H1 (cell line): Measurements from ENCODE around the gene CYP27B1. TPM values are rescaled to one million over a fixed set of nuclear protein-coding genes. Genes with fewer than 3 reads are reported as not detected.

Experiments
- CTCF ChIA-PET: fragments of 300-600 bp; sonication (Branson Sonifier 250); formaldehyde crosslinking; loops from one replicate; lab custom pipeline; 2021; ENCODE audit not compliant: partially characterized antibody; lab: Charles Lee
- POLR2A ChIA-PET: fragments of 300-600 bp; sonication (Branson Sonifier 250); formaldehyde crosslinking; loops from one replicate; lab custom pipeline; 2021; ENCODE audit warnings: inconsistent platforms; ENCODE audit not compliant: partially characterized antibody; lab: Charles Lee
- DNase-seq, 2 experiments: peaks; one replicate each; pipeline versions ENCODE4 v3.0.0 to v3.0.0-alpha.2; 2010 to 2022; ENCODE audit warnings: low spot score in 2 of 2, low read depth in 1 of 2, mixed read lengths in 1 of 2
- FAIRE-seq: peaks from 2 replicates; lab custom pipeline; 2011; peaks lifted over from hg19 to GRCh38; lab: Jason Lieb, UNC
- H2AFZ ChIP-seq: 2 replicates; pipeline ENCODE4 v1.8.1; 2012; ENCODE audit warnings: low read length, inconsistent platforms
- H2AK5ac ChIP-seq: 2 replicates; pipeline ENCODE4 v1.6.1; 2013; ENCODE audit warnings: low read depth, low read length
- H2BK120ac ChIP-seq: replicated peaks from 2 replicates; pipeline ENCODE3; 2013; ENCODE audit warnings: low read depth, low read length, inconsistent platforms
- H2BK12ac ChIP-seq: 2 replicates; pipeline ENCODE4 v1.6.1; 2013; ENCODE audit warnings: low read depth, low read length
- H2BK15ac ChIP-seq: 2 replicates; pipeline ENCODE4 v1.6.1; 2013; ENCODE audit warnings: low read length
- H2BK20ac ChIP-seq: 2 replicates; pipeline ENCODE4 v1.6.1; 2013; ENCODE audit warnings: low read length
- H2BK5ac ChIP-seq: 2 replicates; pipeline ENCODE4 v1.6.1; 2013; ENCODE audit warnings: low read depth, low read length
- H3K14ac ChIP-seq: 2 replicates; pipeline ENCODE4 v1.6.1; 2013; ENCODE audit warnings: inconsistent platforms; ENCODE audit not compliant: insufficient read length
- H3K18ac ChIP-seq: 2 replicates; pipeline ENCODE4 v1.6.1; 2013; ENCODE audit warnings: low read length; ENCODE audit errors: extremely low read depth
- H3K23ac ChIP-seq: 2 replicates; pipeline ENCODE4 v1.6.1; 2013; ENCODE audit warnings: inconsistent platforms; ENCODE audit not compliant: insufficient read length
- H3K23me2 ChIP-seq: 2 replicates; pipeline ENCODE4 v1.6.1; 2013; ENCODE audit warnings: low read depth, low read length
- H3K27ac ChIP-seq: 2 replicates; pipeline ENCODE4 v1.6.1; 2011; ENCODE audit warnings: low read depth, low read length, inconsistent platforms
- H3K27me3 ChIP-seq, 4 experiments: replicated peaks in 1 of 4; 1 replicate in 1 of 4; 2 replicates in 3 of 4; pipeline versions ENCODE4 v1.6.1 to v1.8.1; 2011 to 2013; ENCODE audit warnings: low read length in 3 of 4, mild to moderate bottlenecking in 3 of 4, inconsistent platforms in 2 of 4, mixed read lengths in 2 of 4, moderate library complexity in 1 of 4; ENCODE audit not compliant: control insufficient read depth in 3 of 4, insufficient read depth in 3 of 4; ENCODE audit errors: extremely low read depth in 1 of 4
- H3K36me3 ChIP-seq, 4 experiments: 2 replicates each; pipeline versions ENCODE4 v1.6.1 to v1.8.1; 2011 to 2013; ENCODE audit warnings: mild to moderate bottlenecking in 4 of 4, low read length in 3 of 4, moderate library complexity in 2 of 4, control low read depth in 1 of 4, inconsistent platforms in 1 of 4; ENCODE audit not compliant: insufficient read depth in 4 of 4, control insufficient read depth in 2 of 4
- H3K4ac ChIP-seq: replicated peaks from 2 replicates; pipeline ENCODE3; 2013; ENCODE audit warnings: low read length, low read depth, mixed read lengths, inconsistent platforms; ENCODE audit not compliant: insufficient read length
- H3K4me1 ChIP-seq, 4 experiments: replicated peaks in 1 of 4; 1 replicate in 1 of 4; 2 replicates in 3 of 4; pipeline versions ENCODE4 v1.6.1 to v1.8.1; 2011 to 2013; ENCODE audit warnings: low read length in 3 of 4, inconsistent platforms in 2 of 4, mixed read lengths in 1 of 4; ENCODE audit not compliant: insufficient read depth in 4 of 4, control insufficient read depth in 3 of 4
- H3K4me2 ChIP-seq, 2 experiments: 2 replicates each; pipeline versions ENCODE4 v1.6.1 to v1.8.1; 2011 to 2013; ENCODE audit warnings: low read depth in 2 of 2, low read length in 2 of 2, control low read depth in 1 of 2, inconsistent platforms in 1 of 2, mild to moderate bottlenecking in 1 of 2; ENCODE audit not compliant: insufficient read depth in 1 of 2
- H3K4me3 ChIP-seq, 4 experiments: fragments of 200-600, 300-600 bp in 1 of 4; sonication (generic), shearing (Covaris generic), sonication (Bioruptor Twin) in 1 of 4; 2 replicates each; pipeline versions ENCODE4 v1.5.1 to v1.8.1; 2011 to 2016; ENCODE audit warnings: low read length in 4 of 4, low read depth in 3 of 4, control low read depth in 2 of 4, inconsistent platforms in 2 of 4, mild to moderate bottlenecking in 2 of 4, mixed read lengths in 1 of 4, moderate library complexity in 1 of 4; ENCODE audit not compliant: insufficient read depth in 2 of 4; ENCODE audit errors: extremely low read depth in 1 of 4
- H3K56ac ChIP-seq: replicated peaks from 2 replicates; pipeline ENCODE3; 2013; ENCODE audit warnings: low read depth, mild to moderate bottlenecking, mixed read lengths, low read length, inconsistent platforms; ENCODE audit not compliant: insufficient read length
- H3K79me1 ChIP-seq: 2 replicates; pipeline ENCODE4 v1.6.1; 2013; ENCODE audit warnings: low read depth, low read length, control low read depth
- H3K79me2 ChIP-seq, 2 experiments: 2 replicates each; pipeline versions ENCODE4 v1.6.1 to v1.8.1; 2012 to 2013; ENCODE audit warnings: low read length in 2 of 2, mild to moderate bottlenecking in 2 of 2, inconsistent platforms in 1 of 2; ENCODE audit not compliant: insufficient read depth in 2 of 2, control insufficient read depth in 1 of 2
- H3K9ac ChIP-seq, 4 experiments: replicated peaks in 1 of 4; 1 replicate in 1 of 4; 2 replicates in 3 of 4; pipeline versions ENCODE4 v1.6.1 to v1.8.1; 2011 to 2013; ENCODE audit warnings: low read depth in 3 of 4, low read length in 3 of 4, control low read depth in 2 of 4, mild to moderate bottlenecking in 2 of 4, moderate library complexity in 2 of 4, inconsistent platforms in 1 of 4; ENCODE audit errors: extremely low read depth in 1 of 4
- H3K9me3 ChIP-seq, 2 experiments: 2 replicates each; pipeline versions ENCODE4 v1.6.1 to v1.8.1; 2012 to 2013; ENCODE audit warnings: mild to moderate bottlenecking in 2 of 2, moderate library complexity in 2 of 2, control low read depth in 1 of 2, inconsistent platforms in 1 of 2, low read depth in 1 of 2, low read length in 1 of 2, mixed read lengths in 1 of 2; ENCODE audit not compliant: insufficient read depth in 2 of 2
- H4K20me1 ChIP-seq, 2 experiments: replicated peaks in 1 of 2; 2 replicates each; pipeline versions ENCODE3 to v1.8.1; 2011 to 2013; ENCODE audit warnings: inconsistent platforms in 2 of 2, low read length in 2 of 2, mild to moderate bottlenecking in 1 of 2; ENCODE audit not compliant: insufficient read depth in 2 of 2, control insufficient read depth in 1 of 2
- H4K5ac ChIP-seq: 2 replicates; pipeline ENCODE4 v1.6.1; 2013; ENCODE audit warnings: low read length, low read depth, mixed read lengths, inconsistent platforms; ENCODE audit not compliant: insufficient read length
- H4K8ac ChIP-seq: 2 replicates; pipeline ENCODE4 v1.8.0; 2013; ENCODE audit warnings: mild to moderate bottlenecking, moderate library complexity, low read length, inconsistent platforms; ENCODE audit not compliant: insufficient read depth; ENCODE audit errors: extremely low read depth
- H4K91ac ChIP-seq: replicated peaks from 2 replicates; pipeline ENCODE3; 2013; ENCODE audit warnings: low read length, mixed read lengths, inconsistent platforms; ENCODE audit not compliant: insufficient read length
- BRCA1 ChIP-seq: IDR thresholded peaks from 2 replicates; pipeline ENCODE4 v1.6.1; 2012; ENCODE audit warnings: low read depth, low read length, improper control_type of control experiment
- RXRA ChIP-seq: IDR thresholded peaks from 2 replicates; pipeline ENCODE4 v1.6.1; 2011; ENCODE audit warnings: low read depth, mild to moderate bottlenecking, low read length, moderate library complexity; ENCODE audit not compliant: insufficient read depth
- YY1 ChIP-seq: IDR thresholded peaks from 2 replicates; pipeline ENCODE4 v1.6.1; 2011; ENCODE audit warnings: low read depth, mild to moderate bottlenecking, low read length
- WGBS, 2 experiments: shearing (Covaris generic) in 1 of 2; methylation state at CpG; one replicate each; pipeline versions ENCODE4 v1.1.6 to v1.1.7; 2013 to 2015; ENCODE audit warnings: low lambda C conversion rate in 2 of 2, mixed read lengths in 2 of 2, inconsistent platforms in 1 of 2, low coverage in 1 of 2, missing lambda C conversion rate in 1 of 2; ENCODE audit not compliant: insufficient replicate concordance in 2 of 2, insufficient coverage in 1 of 2, insufficient read length in 1 of 2; ENCODE audit errors: extremely low coverage in 1 of 2, missing lambda C conversion rate in 1 of 2; 5-methylcytosine and 5-hydroxymethylcytosine counted together
- polyA plus RNA-seq, 7 experiments: library from polyadenylated mRNA; depleted of rRNA in 3 of 7; stranded (reverse) in 5 of 7; unstranded in 2 of 7; fragments of >200 nt in 5 of 7; fragments of 200-250 nt in 2 of 7; gene quantifications; 1 replicate in 5 of 7; 2 replicates in 1 of 7; 4 replicates in 1 of 7; pipeline versions ENCODE4 v1.2.1 to v1.2.3, GENCODE V29; 2011 to 2013; ENCODE audit warnings: missing spikeins in 2 of 7, mixed read lengths in 2 of 7
- total RNA-seq: library from RNA; stranded (reverse); fragmentation: NEBNext Ultra II Directional; extraction: Animal tissue kit (Norgen Biotek cat#: 25700); gene quantifications from 2 replicates; pipeline ENCODE4 v1.2.1, GENCODE V29; 2021

Gene CYP27B1
- total and polyA plus RNA-seq, 2 of the 8 experiments (the other 6 are each of a cell fraction or from before 2014, with no cell fraction given), result 2.9 to 3.3 TPM

DNA sequence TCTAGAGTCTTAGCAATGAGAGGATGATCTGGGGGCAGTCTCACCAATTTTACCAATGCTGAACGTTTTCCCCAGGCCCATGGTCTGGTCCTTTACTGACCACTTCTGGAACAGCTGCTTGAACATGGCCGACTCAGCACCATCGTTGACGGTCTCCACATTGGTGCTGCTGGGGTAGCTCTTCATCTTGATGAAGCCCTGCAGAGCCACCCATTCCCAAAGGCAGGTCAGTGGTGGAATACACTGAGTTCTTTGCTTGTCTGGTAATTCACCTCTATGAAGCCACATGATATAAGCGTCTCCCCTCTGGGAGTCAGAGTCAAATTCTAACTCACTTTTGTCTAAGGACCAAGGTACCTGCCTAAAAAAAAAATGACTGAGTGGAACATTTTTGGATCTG is 41.5 kb upstream of the CYP27B1 start:
- H3K4me2 ChIP-seq, result no peak overlapping the region
- H2BK120ac ChIP-seq, result no peak overlapping the region
- no peak overlapping the region for H3K56ac ChIP-seq
- no peak overlapping the region for H3K9ac ChIP-seq
- H3K4me3 ChIP-seq, result no peak overlapping the region
- H3K4ac ChIP-seq, result no peak overlapping the region
- H3K23ac ChIP-seq, result no peak overlapping the region
- H3K23me2 ChIP-seq, result no peaks in the 10 kb centered on the region
- no peak overlapping the region for H4K91ac ChIP-seq
- H3K79me2 ChIP-seq, result no peaks in the 10 kb centered on the region
- no peak overlapping the region for H3K27ac ChIP-seq
- H3K18ac ChIP-seq, result no peak overlapping the region
- H3K14ac ChIP-seq, result no peak overlapping the region
- ChIA-PET CTCF (interaction anchor here (0.7 to 1.6 kb wide), 2 partner anchors 21 to 45 kb away, joined by 4 read pairs; no protein-coding TSS in a partner anchor), POLR2A (interaction anchor here (0.9 to 2.8 kb wide), 7 partner anchors 9 to 95 kb away, joined by 3 to 10 read pairs (median 3); partner anchors contain the start of genes AVIL, EEF1AKMT3 and METTL1)
- no peak overlapping the region for H2BK20ac ChIP-seq
- DNase-seq (no peak), FAIRE-seq (no peak)
- H3K27me3 ChIP-seq, result no peaks in the 10 kb centered on the region
- H2BK15ac ChIP-seq, result no peak overlapping the region
- H4K8ac ChIP-seq, result no peak overlapping the region
- no peaks in the 10 kb centered on the region for H4K20me1 ChIP-seq
- H3K36me3 ChIP-seq, result peaks cover 0 to 3% (median 0%) of the 10 kb centered on the region in 4 experiments; a peak in 3 of 8 replicates
- H3K9me3 ChIP-seq, result no peaks in the 10 kb centered on the region
- no peak overlapping the region for H2BK12ac ChIP-seq
- no peak overlapping the region for H4K5ac ChIP-seq
- peaks cover 0 to 2% (median under 1%) of the 10 kb centered on the region in 4 experiments; a peak in 1 of 7 replicates for H3K4me1 ChIP-seq
- no peak for TF ChIP-seq BRCA1
- TF ChIP-seq YY1, result no peak
- no peak for TF ChIP-seq RXRA
- 84% methylated on average over 5 of the region's 5 CpGs; no CpG with 5 or more reads in 1 of the 2 experiments for WGBS, 2 experiments
- H2BK5ac ChIP-seq, result no peak overlapping the region
- H2AK5ac ChIP-seq, result no peak overlapping the region
- no peak overlapping the region for H2AFZ ChIP-seq
- no peaks in the 10 kb centered on the region for H3K79me1 ChIP-seq
